GM21367 (cell line): ENCODE data around the gene DDX5.
"Not testable (repeated sequence)": the region's sequence is repeated elsewhere in the genome, so short reads cannot be mapped to it uniquely, and the experiment has no call there.

Source experiments
- ATAC-seq: cut with Tn5 transposase; IDR thresholded peaks from one replicate; pipeline ENCODE4 v1.9.1; 2021; ENCODE audit not compliant: unreplicated experiment

Gene DDX5

GRCh38 chr17:64508683-64509082, 2.6 kb upstream of the DDX5 start:
- ATAC-seq = no peak

GRCh38 chr17:64507413-64507782, 1.3 kb upstream of the DDX5 start:
- ATAC-seq = no peak

- peak; percentile 39 for ATAC-seq
Measured at GRCh38 chr17:64506576-64507412, 705 bp upstream of the DDX5 start, which contains the start of gene CEP95. TSS of gene CEP95 (plus strand) at chr17:64506977. CDS start at chr17:64507098, 121 bp downstream.

- no peak for ATAC-seq
Measured at GRCh38 chr17:64505340-64506200, 519 bp downstream of the DDX5 start.

GRCh38 chr17:64504769-64505339, 1.2 kb downstream of the DDX5 start:
- no peak for ATAC-seq

- no peak for ATAC-seq
Measured at GRCh38 chr17:64503821-64504768, 2.0 kb downstream of the DDX5 start.

- no peak for ATAC-seq
Measured at GRCh38 chr17:64503341-64503740, 2.7 kb downstream of the DDX5 start.

GRCh38 chr17:64502809-64503208, 3.3 kb downstream of the DDX5 start:
- ATAC-seq = no peak

- no peak for ATAC-seq
Measured at GRCh38 chr17:64502021-64502420, 4.1 kb downstream of the DDX5 start.

GRCh38 chr17:64500862-64501765, 5.0 kb downstream of the DDX5 start:
- no peak for ATAC-seq

- no peak for ATAC-seq
Measured at GRCh38 chr17:64500487-64500859, 5.6 kb downstream of the DDX5 start.

- no peak for ATAC-seq
Measured at GRCh38 chr17:64499805-64500486, 6.1 kb downstream of the DDX5 start.

GRCh38 chr17:64498308-64499203, 7.5 kb downstream of the DDX5 start:
- ATAC-seq = no peak

GRCh38 chr17:64497565-64498035, 8.5 kb downstream of the DDX5 start:
- ATAC-seq = no peak

GRCh38 chr17:64496786-64497564, 9.1 kb downstream of the DDX5 start, which contains the start of gene POLG2:
TSS of gene POLG2 (minus strand) at chr17:64497054. CDS start at chr17:64496968, 86 bp downstream.
- peak; percentile 57 for ATAC-seq

GRCh38 chr17:64496348-64496785, 9.7 kb downstream of the DDX5 start:
- no peak for ATAC-seq

GRCh38 chr17:64495300-64495699, 10.8 kb downstream of the DDX5 start:
- ATAC-seq = not testable (repeated sequence)
